SH-SY5Y (cell line): ENCODE measurements around the gene ZFHX3.

Experiments used
- GATA2 ChIP-seq: IDR thresholded peaks from 2 replicates; pipeline ENCODE4 v1.6.1; 2011; ENCODE audit warnings: mild to moderate bottlenecking, low read depth, low read length
- GATA3 ChIP-seq: IDR thresholded peaks from 2 replicates; pipeline ENCODE4 v1.6.1; 2011; ENCODE audit warnings: low read depth, mild to moderate bottlenecking, low read length, moderate library complexity

DNA sequence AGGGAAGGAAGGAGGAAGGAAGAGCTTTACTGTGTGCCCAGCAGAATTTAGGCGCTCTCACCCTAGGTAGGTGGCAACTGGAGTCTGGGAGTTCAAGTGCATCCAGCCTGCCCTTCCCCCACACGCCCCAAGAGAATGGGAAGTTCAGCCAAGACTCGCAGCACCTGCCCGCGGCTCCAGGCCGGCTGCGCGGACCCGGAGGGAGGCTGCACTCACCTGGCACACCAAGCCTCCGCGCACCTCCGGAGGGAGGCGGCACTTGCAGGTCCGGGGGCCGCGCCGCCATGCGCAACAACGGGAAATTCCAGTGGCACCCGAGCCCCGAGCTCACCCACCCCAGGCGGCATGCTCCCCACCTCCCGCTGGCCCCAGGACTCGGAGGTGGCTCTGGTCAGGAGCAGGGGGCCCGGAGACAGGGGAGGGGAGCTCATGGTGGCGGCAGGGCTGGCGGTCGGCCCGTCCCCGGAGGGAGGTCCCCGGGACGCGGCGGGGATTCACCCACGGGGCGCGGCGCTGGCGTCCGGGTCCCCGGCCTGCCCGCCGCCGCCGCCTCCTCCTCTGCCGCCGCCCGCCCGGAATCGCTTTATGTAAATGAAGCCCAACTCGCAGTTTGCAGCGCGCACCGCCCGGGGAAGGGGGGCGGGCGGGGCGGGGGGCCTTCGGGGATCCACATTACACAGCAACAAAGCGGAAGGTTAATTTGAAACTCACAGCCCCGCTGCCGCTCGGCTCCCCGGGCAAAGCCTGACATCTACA is at the start of gene ZFHX3:
- TF ChIP-seq GATA2, result no peak
- TF ChIP-seq GATA3, result no peak
